ENCODE results near the gene OOSP4A. TPM values are rescaled to one million over a fixed set of nuclear protein-coding genes. Genes with fewer than 3 reads are reported as not detected.
A peak's percentile ranks its signal among the peaks of the same experiment; 100 is the strongest.

The OOSP4A gene
- total RNA-seq, 1 experiment from 2014 or later, result not detected

DNA sequence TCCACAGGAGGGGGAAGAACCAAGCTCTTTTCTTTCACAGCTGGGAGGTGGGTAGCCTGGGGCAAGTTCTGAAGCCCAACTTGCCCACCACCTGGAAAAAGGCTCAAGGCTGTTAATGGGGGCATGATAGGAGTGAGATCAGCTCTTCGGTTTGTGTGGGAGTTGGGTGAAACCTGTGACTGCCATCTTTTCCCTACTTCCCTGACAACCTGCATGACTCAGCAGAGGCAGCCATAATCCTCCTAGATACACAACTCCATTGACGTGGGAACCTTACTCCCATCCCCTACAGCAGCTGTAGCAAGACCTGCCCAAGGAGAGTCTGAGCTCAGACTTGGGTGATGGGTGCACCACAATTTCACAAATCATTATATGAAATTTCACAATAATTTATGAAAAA, 39.9 kb downstream of the OOSP4A start:
- Histone ChIP-seq H3K4me1 (no peaks in the 10 kb centered on the region), H3K4me3 (no peak overlapping the region), H3K9me3 (replicated peaks) (peaks cover 4% of the 10 kb centered on the region; the same call in 1 of the 2 replicates), H3K27ac (no peak overlapping the region), H3K36me3 (no peaks in the 10 kb centered on the region), H3K27me3 (no peaks in the 10 kb centered on the region)
- no peak for DNase-seq

DNA sequence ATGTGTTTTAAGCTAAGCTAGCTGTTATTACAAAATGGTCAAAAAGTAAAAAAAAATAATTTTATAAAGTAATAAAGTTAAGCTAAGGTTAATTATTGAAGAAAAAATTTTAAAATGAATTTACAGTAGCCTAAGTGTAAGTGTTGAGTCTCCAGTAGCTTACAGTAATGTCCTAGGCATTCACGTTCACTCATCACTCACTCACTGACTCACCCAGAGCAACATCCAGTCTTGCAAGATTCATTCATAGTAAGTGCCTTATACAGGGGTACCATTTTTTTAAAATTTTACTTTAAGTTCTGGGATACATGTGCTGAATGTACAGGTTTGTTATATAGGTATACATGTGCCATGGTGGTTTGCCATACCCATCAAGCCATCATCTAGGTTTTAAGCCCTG, 41.5 kb downstream of the OOSP4A start:
- H3K27ac ChIP-seq, result no peak overlapping the region
- peaks cover 4% of the 10 kb centered on the region; the same call in 1 of the 2 replicates for H3K9me3 ChIP-seq (replicated peaks)
- no peaks in the 10 kb centered on the region for H3K4me1 ChIP-seq
- DNase-seq, result no peak
- no peak overlapping the region for H3K4me3 ChIP-seq
- H3K36me3 ChIP-seq, result no peaks in the 10 kb centered on the region
- H3K27me3 ChIP-seq, result no peaks in the 10 kb centered on the region

DNA sequence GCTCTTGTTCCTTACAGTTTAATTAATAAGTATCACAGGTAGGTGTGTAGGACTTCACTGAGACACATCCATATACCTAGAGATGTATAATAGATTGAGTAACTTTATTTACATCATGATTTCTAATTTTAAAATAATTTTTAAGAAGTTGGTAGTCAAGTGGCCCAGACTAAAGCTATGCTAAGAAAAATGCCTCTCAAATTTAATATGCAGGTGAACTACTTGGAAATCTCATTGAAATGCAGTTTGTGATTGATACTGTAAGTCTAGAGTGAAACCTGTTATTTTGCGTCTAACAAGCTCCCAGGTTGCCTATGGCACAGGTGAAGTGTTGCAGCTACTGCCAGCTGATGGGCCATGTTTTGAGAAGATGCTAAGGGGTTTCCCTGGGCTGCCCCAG, 53.0 kb downstream of the OOSP4A start, which contains the start of gene OOSP4B:
Gene OOSP4B (plus strand): TSS at position 301 of the 400 bp plus-strand sequence.
- H3K4me1 ChIP-seq, result peaks cover 4% of the 10 kb centered on the region; the same call in 1 of the 2 replicates
- H3K27me3 ChIP-seq, result no peaks in the 10 kb centered on the region
- no peaks in the 10 kb centered on the region for H3K9me3 ChIP-seq (replicated peaks)
- no peak within 1 kb of the TSS for H3K4me3 ChIP-seq
- H3K36me3 ChIP-seq, result no peaks in the 10 kb centered on the region
- DNase-seq, result no peak
- H3K27ac ChIP-seq, result no peak within 1 kb of the TSS

GRCh38 chr11:60018058-60018457, 54.2 kb downstream of the OOSP4A start:
- peaks cover 4% of the 10 kb centered on the region; the same call in 1 of the 2 replicates for H3K4me1 ChIP-seq
- H3K9me3 ChIP-seq (replicated peaks), result no peaks in the 10 kb centered on the region
- H3K27me3 ChIP-seq, result no peaks in the 10 kb centered on the region
- no peak overlapping the region for H3K4me3 ChIP-seq
- DNase-seq, result peak in 1 of 2 experiments; percentile 23
- H3K36me3 ChIP-seq, result no peaks in the 10 kb centered on the region
- H3K27ac ChIP-seq, result no peak overlapping the region

Other genes with a start within 250 kb of the OOSP4A start
- 50.6 and 52.6 TPM in 2 replicates for gene STX3, start 208.7 kb upstream of the OOSP4A start, total RNA-seq (2014; rRNA removed; shearing (Covaris generic))
- 59.4 and 66.1 TPM in 2 replicates for gene MRPL16, start 153.3 kb upstream of the OOSP4A start, total RNA-seq (2014; rRNA removed; shearing (Covaris generic))
- not detected in 2 replicates for gene CBLIF, start 118.5 kb upstream of the OOSP4A start, total RNA-seq (2014; rRNA removed; shearing (Covaris generic))
- gene TCN1, start 97.5 kb upstream of the OOSP4A start, total RNA-seq (2014; rRNA removed; shearing (Covaris generic)), result not detected in 2 replicates
- not detected in 2 replicates for gene OOSP3, start 85.3 kb upstream of the OOSP4A start, total RNA-seq (2014; rRNA removed; shearing (Covaris generic))
- not detected in 2 replicates for gene OOSP1, start 25.6 kb upstream of the OOSP4A start, total RNA-seq (2014; rRNA removed; shearing (Covaris generic))
- gene OOSP4B, start 53.1 kb downstream of the OOSP4A start, total RNA-seq (2014; rRNA removed; shearing (Covaris generic)), result not detected in 2 replicates
- not detected in 2 replicates for gene OOSP2, start 76.4 kb downstream of the OOSP4A start, total RNA-seq (2014; rRNA removed; shearing (Covaris generic))
- gene MS4A3, start 92.6 kb downstream of the OOSP4A start, total RNA-seq (2014; rRNA removed; shearing (Covaris generic)), result not detected in 2 replicates
- gene MS4A2, start 124.6 kb downstream of the OOSP4A start, total RNA-seq (2014; rRNA removed; shearing (Covaris generic)), result not detected in 2 replicates
- not detected in 2 replicates for gene MS4A6A, start 219.1 kb downstream of the OOSP4A start, total RNA-seq (2014; rRNA removed; shearing (Covaris generic))

Data from SJCRH30 (cell line).